DND-41 (cell line): ENCODE data around the gene JAK3.

Source experiments
- ATAC-seq: fragments of 200-7000 bp; cut with Tn5 transposase; 3 replicates; pipeline ENCODE4 v1.9.1; 2021; ENCODE audit warnings: low read depth; ENCODE audit not compliant: insufficient read depth
- DNase-seq: peaks from one replicate; pipeline ENCODE4 v3.0.0-alpha.2; 2020
- H2AFZ ChIP-seq: 2 replicates; pipeline ENCODE4 v1.6.0; 2012; ENCODE audit warnings: low read depth, low read length
- H3K27ac ChIP-seq: 2 replicates; pipeline ENCODE4 v1.5.1; 2012; ENCODE audit warnings: low read length, inconsistent platforms
- H3K27me3 ChIP-seq: fragments of 200-600 bp; sonication (generic); 2 replicates; pipeline ENCODE4 v1.6.0; 2012; ENCODE audit warnings: low read length, mild to moderate bottlenecking, inconsistent platforms; ENCODE audit not compliant: insufficient read depth, poor library complexity
- H3K36me3 ChIP-seq: 2 replicates; pipeline ENCODE4 v1.5.1; 2012; ENCODE audit warnings: low read length, inconsistent platforms; ENCODE audit not compliant: insufficient read depth
- H3K4me1 ChIP-seq: 2 replicates; pipeline ENCODE4 v1.5.1; 2012; ENCODE audit warnings: mild to moderate bottlenecking, low read length; ENCODE audit not compliant: insufficient read depth
- H3K4me2 ChIP-seq: 2 replicates; pipeline ENCODE4 v1.6.0; 2012; ENCODE audit warnings: mild to moderate bottlenecking, moderate library complexity, low read length, inconsistent platforms; ENCODE audit not compliant: insufficient read depth
- H3K4me3 ChIP-seq, 2 experiments: fragments of 200-600 bp in 1 of 2; shearing (Covaris generic) in 1 of 2; 2 replicates each; pipeline ENCODE4 v1.5.1; 2012 to 2016; ENCODE audit warnings: inconsistent platforms in 2 of 2, low read length in 2 of 2, mild to moderate bottlenecking in 2 of 2, low read depth in 1 of 2, moderate library complexity in 1 of 2
- H3K79me2 ChIP-seq: 2 replicates; pipeline ENCODE4 v1.6.0; 2012; ENCODE audit warnings: low read length, inconsistent platforms; ENCODE audit not compliant: insufficient read depth
- H3K9ac ChIP-seq: 2 replicates; pipeline ENCODE4 v1.6.0; 2012; ENCODE audit warnings: low read depth, mild to moderate bottlenecking, inconsistent platforms, low read length, moderate library complexity
- H3K9me3 ChIP-seq: 2 replicates; pipeline ENCODE4 v1.5.1; 2012; ENCODE audit warnings: low read length, moderate library complexity, mild to moderate bottlenecking, inconsistent platforms; ENCODE audit not compliant: insufficient read depth, severe bottlenecking
- H4K20me1 ChIP-seq: 2 replicates; pipeline ENCODE4 v1.6.0; 2012; ENCODE audit warnings: low read length; ENCODE audit not compliant: insufficient read depth
- EZH2 ChIP-seq: IDR thresholded peaks from 3 replicates; pipeline ENCODE4 v1.6.1; 2012; ENCODE audit warnings: borderline replicate concordance, low read depth, mild to moderate bottlenecking, moderate library complexity, low read length, inconsistent platforms; ENCODE audit not compliant: severe bottlenecking
- TF ChIP-seq, protein P1 (sequence below): IDR thresholded peaks from 2 replicates; pipeline ENCODE4 v1.5.1; 2012; ENCODE audit warnings: borderline replicate concordance, low read length, moderate library complexity, mild to moderate bottlenecking; ENCODE audit not compliant: poor library complexity, severe bottlenecking; ENCODE audit errors: extremely low read depth

Gene JAK3

DNA sequence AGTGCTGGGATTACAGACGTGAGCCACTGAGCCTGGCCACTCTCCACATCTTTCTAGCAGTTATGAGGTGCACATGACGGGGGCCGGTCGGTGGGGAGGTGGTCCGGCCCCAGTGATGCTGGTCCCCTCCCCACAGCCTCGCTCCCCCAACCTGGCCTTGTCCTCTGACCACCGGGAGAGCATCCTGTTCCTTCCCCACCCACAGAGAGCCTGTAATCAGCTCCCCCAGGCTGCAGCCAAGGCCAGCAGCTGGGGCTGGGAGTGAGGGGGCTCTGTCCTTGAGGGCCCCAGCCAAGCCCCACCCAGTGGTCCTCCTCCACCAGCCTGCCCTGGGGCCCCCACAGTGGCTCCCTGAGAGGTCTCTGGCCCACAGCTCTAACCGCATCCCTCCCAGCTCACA lies 23.4 kb downstream of the JAK3 start:
- H3K4me3 ChIP-seq, result no peak overlapping the region
- no peaks in the 10 kb centered on the region for H3K4me1 ChIP-seq
- H3K9ac ChIP-seq, result no peak overlapping the region
- TF ChIP-seq, protein P1, sequence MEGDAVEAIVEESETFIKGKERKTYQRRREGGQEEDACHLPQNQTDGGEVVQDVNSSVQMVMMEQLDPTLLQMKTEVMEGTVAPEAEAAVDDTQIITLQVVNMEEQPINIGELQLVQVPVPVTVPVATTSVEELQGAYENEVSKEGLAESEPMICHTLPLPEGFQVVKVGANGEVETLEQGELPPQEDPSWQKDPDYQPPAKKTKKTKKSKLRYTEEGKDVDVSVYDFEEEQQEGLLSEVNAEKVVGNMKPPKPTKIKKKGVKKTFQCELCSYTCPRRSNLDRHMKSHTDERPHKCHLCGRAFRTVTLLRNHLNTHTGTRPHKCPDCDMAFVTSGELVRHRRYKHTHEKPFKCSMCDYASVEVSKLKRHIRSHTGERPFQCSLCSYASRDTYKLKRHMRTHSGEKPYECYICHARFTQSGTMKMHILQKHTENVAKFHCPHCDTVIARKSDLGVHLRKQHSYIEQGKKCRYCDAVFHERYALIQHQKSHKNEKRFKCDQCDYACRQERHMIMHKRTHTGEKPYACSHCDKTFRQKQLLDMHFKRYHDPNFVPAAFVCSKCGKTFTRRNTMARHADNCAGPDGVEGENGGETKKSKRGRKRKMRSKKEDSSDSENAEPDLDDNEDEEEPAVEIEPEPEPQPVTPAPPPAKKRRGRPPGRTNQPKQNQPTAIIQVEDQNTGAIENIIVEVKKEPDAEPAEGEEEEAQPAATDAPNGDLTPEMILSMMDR, result no peak
- no peak for TF ChIP-seq EZH2
- no peaks in the 10 kb centered on the region for H3K36me3 ChIP-seq
- no peak for DNase-seq
- no peak overlapping the region for H3K4me2 ChIP-seq
- H3K27ac ChIP-seq, result no peak overlapping the region
- no peaks in the 10 kb centered on the region for H3K9me3 ChIP-seq
- ATAC-seq, result no peak
- H3K27me3 ChIP-seq, result no peaks in the 10 kb centered on the region
- no peaks in the 10 kb centered on the region for H3K79me2 ChIP-seq
- no peaks in the 10 kb centered on the region for H4K20me1 ChIP-seq
- H2AFZ ChIP-seq, result no peak overlapping the region

DNA sequence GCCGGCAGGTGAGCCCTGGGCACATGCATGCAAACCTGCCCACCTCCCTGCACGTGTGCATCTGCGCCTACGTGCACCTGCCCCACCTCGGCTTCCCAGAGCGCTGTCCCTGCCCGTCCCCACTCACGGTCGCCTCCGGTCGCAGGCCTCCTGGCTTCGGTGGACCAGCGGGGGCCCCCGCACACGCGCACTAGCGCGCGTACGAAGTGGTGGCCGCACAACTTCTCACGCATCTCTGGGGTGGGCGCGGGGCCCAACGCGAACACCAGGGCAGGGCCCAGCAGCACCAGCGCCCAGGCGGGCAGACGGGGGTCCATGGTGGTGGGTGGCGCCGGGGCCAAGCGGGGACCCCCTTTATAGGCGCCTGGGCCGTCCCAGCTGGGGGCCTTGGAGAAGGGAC lies 26.6 kb downstream of the JAK3 start, which contains the start of gene INSL3:
Gene INSL3, minus strand, starts transcription at position 330 of the 400 bp plus-strand sequence. Its CDS starts 13 bp downstream, at position 317.
- H2AFZ ChIP-seq, result no peak within 1 kb of the TSS
- no peaks in the 10 kb centered on the region for H4K20me1 ChIP-seq
- no peaks in the 10 kb centered on the region for H3K9me3 ChIP-seq
- ATAC-seq (no peak), DNase-seq (no peak)
- no peaks in the 10 kb centered on the region for H3K27me3 ChIP-seq
- H3K27ac ChIP-seq, result no peak within 1 kb of the TSS
- H3K36me3 ChIP-seq, result no peaks in the 10 kb centered on the region
- H3K9ac ChIP-seq, result no peak within 1 kb of the TSS
- no peak within 1 kb of the TSS for H3K4me3 ChIP-seq
- no peaks in the 10 kb centered on the region for H3K4me1 ChIP-seq
- no peak within 1 kb of the TSS for H3K4me2 ChIP-seq
- TF ChIP-seq, protein P1, result no peak
- TF ChIP-seq EZH2, result no peak
- no peaks in the 10 kb centered on the region for H3K79me2 ChIP-seq

- no peak overlapping the region for H3K4me2 ChIP-seq
- no peaks in the 10 kb centered on the region for H3K79me2 ChIP-seq
- H3K27ac ChIP-seq, result no peak overlapping the region
- no peak for ATAC-seq
- no peak for TF ChIP-seq EZH2
- TF ChIP-seq, protein P1, result no peak
- H3K4me1 ChIP-seq, result no peaks in the 10 kb centered on the region
- H3K27me3 ChIP-seq, result no peaks in the 10 kb centered on the region
- H3K36me3 ChIP-seq, result no peaks in the 10 kb centered on the region
- DNase-seq, result no peak
- no peak overlapping the region for H3K9ac ChIP-seq
- no peaks in the 10 kb centered on the region for H3K9me3 ChIP-seq
- no peaks in the 10 kb centered on the region for H4K20me1 ChIP-seq
- no peak overlapping the region for H3K4me3 ChIP-seq
- no peak overlapping the region for H2AFZ ChIP-seq
These were observed 30.0 kb downstream of the JAK3 start for GRCh38 chr19:17817668-17818363.
